IgD-negative memory B cell (primary cell): ENCODE data around the gene FKBP8. TPM values are rescaled to one million over a fixed set of nuclear protein-coding genes. Genes with fewer than 3 reads are reported as not detected.
"Not testable (repeated sequence)": the region's sequence is repeated elsewhere in the genome, so short reads cannot be mapped to it uniquely, and the experiment has no call there.

Source experiments
- H3K27ac Mint-ChIP-seq, 3 donors: one replicate each; pipeline ENCODE4 v1.8.0; 2020 to 2022; ENCODE audit warnings: mild to moderate bottlenecking in 3 of 3, mixed read lengths in 3 of 3, moderate library complexity in 1 of 3
- H3K27me3 Mint-ChIP-seq: one replicate; pipeline ENCODE4 v1.8.0; 2021; ENCODE audit warnings: mixed read lengths
- H3K36me3 Mint-ChIP-seq: one replicate; pipeline ENCODE4 v1.8.0; 2020; ENCODE audit warnings: mild to moderate bottlenecking, mixed read lengths
- H3K4me1 Mint-ChIP-seq, 3 donors: one replicate each; pipeline ENCODE4 v1.8.0; 2020 to 2022; ENCODE audit warnings: mixed read lengths in 3 of 3, mild to moderate bottlenecking in 1 of 3
- H3K4me3 Mint-ChIP-seq, 4 donors: one replicate each; pipeline ENCODE4 v1.8.0; 2020 to 2022; ENCODE audit warnings: mild to moderate bottlenecking in 4 of 4, mixed read lengths in 4 of 4, moderate library complexity in 3 of 4
- H3K9me3 Mint-ChIP-seq, 3 donors: one replicate each; pipeline ENCODE4 v1.8.0; 2020 to 2021; ENCODE audit warnings: mixed read lengths in 3 of 3, mild to moderate bottlenecking in 1 of 3
- polyA plus RNA-seq: library from polyadenylated mRNA; unstranded; fragments of 300-500 nt; fragmentation: Illumina TruSeq; gene quantifications from one replicate; pipeline ENCODE4 v1.2.3, GENCODE V29; 2021

The FKBP8 gene
- polyA plus RNA-seq, 1 donor from 2014 or later, result 120 TPM

GRCh38 chr19:18540200-18540599, 3.2 kb downstream of the FKBP8 start:
- H3K27ac Mint-ChIP-seq, H3K4me3 Mint-ChIP-seq, H3K27me3 Mint-ChIP-seq: not testable (repeated sequence)

GRCh38 chr19:18539372-18539771, 4.0 kb downstream of the FKBP8 start:
- H3K4me1 Mint-ChIP-seq, result peaks cover 6 to 14% (median 11%) of the 10 kb centered on the region in 3 donors
- H3K27me3 Mint-ChIP-seq, result no peaks in the 10 kb centered on the region
- H3K36me3 Mint-ChIP-seq, result peaks cover under 1% of the 10 kb centered on the region
- H3K4me3 Mint-ChIP-seq, result peak overlapping the region in 1 of 4 donors; percentile 16
- H3K9me3 Mint-ChIP-seq, result no peaks in the 10 kb centered on the region
- no peak overlapping the region for H3K27ac Mint-ChIP-seq

More at GRCh38 chr19:18540200-18540599, 3.2 kb downstream of the FKBP8 start:
- H3K36me3 Mint-ChIP-seq, H3K9me3 Mint-ChIP-seq: not testable (repeated sequence)
- H3K4me1 Mint-ChIP-seq, result peaks cover 6 to 14% (median 11%) of the 10 kb centered on the region in 3 donors

GRCh38 chr19:18538115-18538514, 5.3 kb downstream of the FKBP8 start:
- H3K4me3 Mint-ChIP-seq, result peak overlapping the region in 1 of 4 donors; percentile 45
- peaks cover 0 to 7% (median 7%) of the 10 kb centered on the region in 3 donors for H3K4me1 Mint-ChIP-seq
- no peaks in the 10 kb centered on the region for H3K9me3 Mint-ChIP-seq
- no peak overlapping the region for H3K27ac Mint-ChIP-seq
- no peaks in the 10 kb centered on the region for H3K27me3 Mint-ChIP-seq
- peaks cover 2% of the 10 kb centered on the region for H3K36me3 Mint-ChIP-seq

GRCh38 chr19:18537431-18537830, 5.9 kb downstream of the FKBP8 start:
- Mint-ChIP-seq H3K27ac (no peak overlapping the region), H3K27me3 (no peaks in the 10 kb centered on the region), H3K9me3 (no peaks in the 10 kb centered on the region), H3K4me3 (peak overlapping the region in 1 of 4 donors; percentile 45), H3K4me1 (peaks cover 0 to 5% (median 4%) of the 10 kb centered on the region in 3 donors), H3K36me3 (peaks cover 3% of the 10 kb centered on the region)

- no peaks in the 10 kb centered on the region for H3K27me3 Mint-ChIP-seq
- H3K36me3 Mint-ChIP-seq, result peaks cover 5% of the 10 kb centered on the region
- H3K4me1 Mint-ChIP-seq, result peaks cover 0 to 1% (median 0%) of the 10 kb centered on the region in 3 donors
- H3K9me3 Mint-ChIP-seq, result no peaks in the 10 kb centered on the region
- peak overlapping the region in 1 of 4 donors; percentile 45 for H3K4me3 Mint-ChIP-seq
- H3K27ac Mint-ChIP-seq, result no peak overlapping the region
Observed at GRCh38 chr19:18536475-18536874, 6.9 kb downstream of the FKBP8 start.

GRCh38 chr19:18533058-18533457, 10.3 kb downstream of the FKBP8 start:
- H3K9me3 Mint-ChIP-seq, result no peaks in the 10 kb centered on the region
- H3K4me3 Mint-ChIP-seq, result no peak overlapping the region
- peaks cover 5% of the 10 kb centered on the region for H3K36me3 Mint-ChIP-seq
- no peak overlapping the region for H3K27ac Mint-ChIP-seq
- H3K4me1 Mint-ChIP-seq, result peaks cover 0 to 1% (median 0%) of the 10 kb centered on the region in 3 donors
- no peaks in the 10 kb centered on the region for H3K27me3 Mint-ChIP-seq

- Mint-ChIP-seq H3K4me3 (no peak overlapping the region), H3K36me3 (peaks cover 5% of the 10 kb centered on the region), H3K4me1 (peaks cover 0 to 1% (median 0%) of the 10 kb centered on the region in 3 donors), H3K27ac (peak overlapping the region in 1 of 3 donors; percentile 87), H3K27me3 (no peaks in the 10 kb centered on the region), H3K9me3 (no peaks in the 10 kb centered on the region)
Observed at GRCh38 chr19:18532168-18532890, 11.0 kb downstream of the FKBP8 start.

GRCh38 chr19:18531485-18531884, 11.9 kb downstream of the FKBP8 start:
- Mint-ChIP-seq H3K9me3 (no peaks in the 10 kb centered on the region), H3K27me3 (no peaks in the 10 kb centered on the region), H3K36me3 (peaks cover 5% of the 10 kb centered on the region), H3K4me3 (no peak overlapping the region), H3K4me1 (peaks cover 0 to 1% (median 0%) of the 10 kb centered on the region in 3 donors), H3K27ac (no peak overlapping the region)

- Mint-ChIP-seq H3K36me3 (peaks cover 5% of the 10 kb centered on the region), H3K4me1 (no peaks in the 10 kb centered on the region), H3K27ac (no peak overlapping the region), H3K27me3 (no peaks in the 10 kb centered on the region), H3K4me3 (no peak overlapping the region), H3K9me3 (no peaks in the 10 kb centered on the region)
Observed at GRCh38 chr19:18529782-18530181, 13.6 kb downstream of the FKBP8 start.

GRCh38 chr19:18526316-18526715, 17.1 kb downstream of the FKBP8 start:
- no peaks in the 10 kb centered on the region for H3K36me3 Mint-ChIP-seq
- no peaks in the 10 kb centered on the region for H3K27me3 Mint-ChIP-seq
- H3K27ac Mint-ChIP-seq, result peak overlapping the region in 1 of 3 donors; percentile 65
- peaks cover 0 to 3% (median 0%) of the 10 kb centered on the region in 3 donors for H3K4me1 Mint-ChIP-seq
- H3K4me3 Mint-ChIP-seq, result no peak overlapping the region
- H3K9me3 Mint-ChIP-seq, result no peaks in the 10 kb centered on the region

- H3K36me3 Mint-ChIP-seq, result no peaks in the 10 kb centered on the region
- no peak overlapping the region for H3K4me3 Mint-ChIP-seq
- H3K27ac Mint-ChIP-seq, result peak overlapping the region in 1 of 3 donors; percentile 69
- no peaks in the 10 kb centered on the region for H3K27me3 Mint-ChIP-seq
- H3K9me3 Mint-ChIP-seq, result no peaks in the 10 kb centered on the region
- peaks cover 0 to 14% (median 7%) of the 10 kb centered on the region in 3 donors for H3K4me1 Mint-ChIP-seq
Observed at GRCh38 chr19:18523841-18524240, 19.5 kb downstream of the FKBP8 start.

- H3K9me3 Mint-ChIP-seq, result not testable (repeated sequence)
Observed at GRCh38 chr19:18522862-18523440, 20.4 kb downstream of the FKBP8 start.

GRCh38 chr19:18522124-18522861, 21.1 kb downstream of the FKBP8 start:
- H3K9me3 Mint-ChIP-seq, result no peaks in the 10 kb centered on the region
- H3K27ac Mint-ChIP-seq, result peak overlapping the region; percentile 88 to 98 (median 88)
- peak overlapping the region; percentile 90 to 96 (median 92) for H3K4me3 Mint-ChIP-seq
- no peaks in the 10 kb centered on the region for H3K27me3 Mint-ChIP-seq
- H3K36me3 Mint-ChIP-seq, result no peaks in the 10 kb centered on the region
- H3K4me1 Mint-ChIP-seq, result peaks cover 0 to 16% (median 9%) of the 10 kb centered on the region in 3 donors

More at GRCh38 chr19:18522862-18523440, 20.4 kb downstream of the FKBP8 start:
- Mint-ChIP-seq H3K4me1 (peaks cover 0 to 15% (median 8%) of the 10 kb centered on the region in 3 donors), H3K27ac (peak overlapping the region in 2 of 3 donors; percentile 88 to 98), H3K4me3 (peak overlapping the region in 2 of 4 donors; percentile 17 to 34)
- not testable (repeated sequence) for H3K36me3 Mint-ChIP-seq, H3K27me3 Mint-ChIP-seq

GRCh38 chr19:18521692-18522123, 21.7 kb downstream of the FKBP8 start, which contains the start of gene ELL:
Gene ELL, minus strand, starts transcription at chr19:18522070. Its CDS starts 15 bp downstream, at chr19:18522055.
- H3K4me1 Mint-ChIP-seq, result peaks cover 0 to 16% (median 12%) of the 10 kb centered on the region in 3 donors
- H3K9me3 Mint-ChIP-seq, result no peaks in the 10 kb centered on the region
- H3K27me3 Mint-ChIP-seq, result no peaks in the 10 kb centered on the region
- H3K4me3 Mint-ChIP-seq, result peak within 1 kb of the TSS; percentile 90 to 96 (median 92)
- peak within 1 kb of the TSS; percentile 88 to 99 (median 98) for H3K27ac Mint-ChIP-seq
- no peaks in the 10 kb centered on the region for H3K36me3 Mint-ChIP-seq
